ENCODE results near the gene SHROOM4.

GRCh38 chrX:50638123-50638522 lies 175.9 kb downstream of the SHROOM4 start:
- TF ChIP-seq POLR2A (IDR thresholded peaks at IDR 0.05) (no peak), CTCF (IDR thresholded peaks at IDR 0.05) (no peak)

Data from body of pancreas (tissue), 4 donors.